Ascending aorta (tissue), 2 donors: ENCODE measurements around the gene TTC34. TPM values are rescaled to one million over a fixed set of nuclear protein-coding genes. Genes with fewer than 3 reads are reported as not detected.

Experiments
- DNase-seq, 2 donors: peaks; one replicate each; pipeline ENCODE4 v3.0.0-alpha.2; 2019; ENCODE audit warnings: low spot score in 2 of 2
- H3K27ac ChIP-seq, 2 donors: fragments of 200-600 bp; sonication (generic); one replicate each; pipeline ENCODE4 v1.5.1; 2016 to 2017; ENCODE audit warnings: mild to moderate bottlenecking in 1 of 2
- H3K27me3 ChIP-seq: fragments of 200-600 bp; sonication (generic); one replicate; pipeline ENCODE4 v1.5.1; 2017
- H3K36me3 ChIP-seq, 2 donors: fragments of 200-600 bp; sonication (generic); one replicate each; pipeline ENCODE4 v1.5.1; 2016
- H3K4me1 ChIP-seq, 2 donors: fragments of 200-600 bp; sonication (generic); one replicate each; pipeline ENCODE4 v1.5.1; 2016 to 2017; ENCODE audit warnings: mild to moderate bottlenecking in 1 of 2
- H3K4me3 ChIP-seq, 2 donors: fragments of 200-600 bp; sonication (generic); one replicate each; pipeline ENCODE4 v1.5.1; 2016 to 2017; ENCODE audit warnings: mild to moderate bottlenecking in 1 of 2
- H3K9me3 ChIP-seq, 2 donors: fragments of 200-600 bp; sonication (generic); one replicate each; pipeline ENCODE4 v1.5.1; 2016
- intact Hi-C: fragments of 100-400 bp; cut with DNase I; formaldehyde crosslinking; loops from one replicate; pipeline ENCODE4 v1.15.1; 2023
- total RNA-seq: library from RNA; depleted of rRNA; stranded (reverse); fragments of >200 nt; gene quantifications from one replicate; pipeline ENCODE4 v1.1.0, GENCODE V29; 2016
- TF ChIP-seq, protein P1 (sequence below), 3 experiments: fragments of 200-600 bp in 2 of 3; fragments of 450-650 bp in 1 of 3; sonication (generic) in 2 of 3; IDR thresholded peaks; one replicate each; pipeline ENCODE4 v1.5.1; 2016 to 2019; ENCODE audit warnings: antibody characterized with exemption in 3 of 3, mild to moderate bottlenecking in 1 of 3, moderate library complexity in 1 of 3

The TTC34 gene
- total RNA-seq, 1 donor from 2014 or later: 0.75 TPM

DNA sequence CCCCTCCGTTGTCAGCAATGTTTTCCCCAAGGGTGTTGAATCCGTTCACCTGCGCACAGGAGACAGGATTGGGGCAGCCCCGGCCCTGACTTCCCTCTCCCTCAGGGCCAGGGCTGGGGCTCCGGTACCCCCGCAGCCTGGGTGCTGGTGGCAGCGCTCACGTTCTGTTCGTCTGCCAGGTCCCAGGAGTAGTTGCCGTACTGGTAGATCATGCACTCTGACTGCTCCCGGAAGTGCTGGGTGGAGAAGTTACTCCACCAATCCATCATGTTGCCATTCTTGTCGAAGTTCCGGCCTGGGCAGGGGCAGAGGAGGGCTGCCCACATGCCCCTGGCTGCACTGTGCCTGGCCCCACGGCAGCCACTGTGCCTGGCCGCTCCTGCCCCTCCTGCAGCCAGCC, 208.8 kb downstream of the TTC34 start:
- H3K4me1 ChIP-seq: peaks cover 0 to 2% of the 10 kb centered on the region in 2 donors
- H3K9me3 ChIP-seq: no peaks in the 10 kb centered on the region
- no peak overlapping the region for H3K27ac ChIP-seq
- H3K27me3 ChIP-seq: no peaks in the 10 kb centered on the region
- H3K4me3 ChIP-seq: no peak overlapping the region
- no peak for DNase-seq
- H3K36me3 ChIP-seq: peaks cover 0 to 4% of the 10 kb centered on the region in 2 donors
- intact Hi-C loops: no loop called here
- TF ChIP-seq, protein P1, sequence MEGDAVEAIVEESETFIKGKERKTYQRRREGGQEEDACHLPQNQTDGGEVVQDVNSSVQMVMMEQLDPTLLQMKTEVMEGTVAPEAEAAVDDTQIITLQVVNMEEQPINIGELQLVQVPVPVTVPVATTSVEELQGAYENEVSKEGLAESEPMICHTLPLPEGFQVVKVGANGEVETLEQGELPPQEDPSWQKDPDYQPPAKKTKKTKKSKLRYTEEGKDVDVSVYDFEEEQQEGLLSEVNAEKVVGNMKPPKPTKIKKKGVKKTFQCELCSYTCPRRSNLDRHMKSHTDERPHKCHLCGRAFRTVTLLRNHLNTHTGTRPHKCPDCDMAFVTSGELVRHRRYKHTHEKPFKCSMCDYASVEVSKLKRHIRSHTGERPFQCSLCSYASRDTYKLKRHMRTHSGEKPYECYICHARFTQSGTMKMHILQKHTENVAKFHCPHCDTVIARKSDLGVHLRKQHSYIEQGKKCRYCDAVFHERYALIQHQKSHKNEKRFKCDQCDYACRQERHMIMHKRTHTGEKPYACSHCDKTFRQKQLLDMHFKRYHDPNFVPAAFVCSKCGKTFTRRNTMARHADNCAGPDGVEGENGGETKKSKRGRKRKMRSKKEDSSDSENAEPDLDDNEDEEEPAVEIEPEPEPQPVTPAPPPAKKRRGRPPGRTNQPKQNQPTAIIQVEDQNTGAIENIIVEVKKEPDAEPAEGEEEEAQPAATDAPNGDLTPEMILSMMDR (IDR thresholded peaks at IDR 0.05): no peak

DNA sequence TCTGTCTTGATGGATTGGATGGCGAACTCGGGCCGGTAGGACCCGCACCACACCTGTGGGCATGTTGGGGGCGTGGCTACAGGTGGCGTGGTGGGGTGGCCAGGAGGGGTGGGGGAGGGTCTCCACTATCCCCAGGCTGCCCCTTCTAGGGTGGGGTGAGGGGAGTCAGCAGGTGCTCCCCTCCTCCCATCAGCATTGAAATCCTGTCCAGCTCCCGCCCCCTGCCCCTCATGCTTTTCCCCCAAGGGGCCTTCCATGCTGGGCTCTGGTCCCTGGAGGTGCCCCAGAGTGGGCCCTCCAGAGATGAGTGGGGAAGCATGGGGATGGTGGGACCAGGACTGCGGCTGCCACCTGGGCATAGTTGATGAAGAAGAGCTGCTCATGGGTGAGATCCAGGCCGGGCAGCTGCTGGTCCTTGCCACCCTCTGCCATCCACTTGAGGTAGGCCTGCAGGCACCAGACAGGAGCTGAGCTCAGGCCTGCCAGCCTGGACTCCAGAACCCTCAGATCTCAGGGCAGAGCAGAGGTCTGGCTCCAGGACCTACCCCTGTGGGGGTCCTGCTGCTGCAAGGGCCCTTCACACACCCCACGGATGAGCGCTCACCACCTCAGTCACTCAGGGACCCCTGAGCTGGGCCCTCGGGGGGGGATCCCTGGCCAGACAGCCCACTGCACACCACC, 209.8 kb downstream of the TTC34 start:
- Histone ChIP-seq H3K4me3 (no peak overlapping the region), H3K4me1 (peaks cover 5 to 8% of the 10 kb centered on the region in 2 donors), H3K36me3 (peaks cover 0 to 4% of the 10 kb centered on the region in 2 donors), H3K27me3 (no peaks in the 10 kb centered on the region), H3K27ac (no peak overlapping the region), H3K9me3 (no peaks in the 10 kb centered on the region)
- intact Hi-C loops: no loop called here
- no peak for DNase-seq
- TF ChIP-seq, protein P1 (IDR thresholded peaks at IDR 0.05): no peak

DNA sequence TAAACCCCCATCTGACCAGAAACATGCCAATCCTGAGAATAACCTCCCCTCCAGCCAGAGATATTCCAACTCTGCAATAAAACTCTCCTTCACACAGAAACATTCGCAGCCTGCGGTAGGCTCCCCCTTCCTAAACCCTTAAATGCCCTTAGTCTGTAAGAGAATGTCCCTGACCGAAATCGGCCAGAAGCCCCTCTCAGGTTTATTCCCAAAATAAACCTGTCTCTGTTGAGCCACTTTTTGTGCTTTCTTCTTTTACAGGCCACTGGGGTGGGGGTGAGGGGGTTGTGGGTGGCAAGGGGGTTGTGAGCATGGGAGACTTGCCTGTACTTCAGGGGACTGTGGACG, 210.3 kb downstream of the TTC34 start:
- intact Hi-C loops: no loop called here
- Histone ChIP-seq H3K4me1 (peaks cover 5 to 8% of the 10 kb centered on the region in 2 donors), H3K27me3 (no peaks in the 10 kb centered on the region), H3K4me3 (no peak overlapping the region), H3K9me3 (no peaks in the 10 kb centered on the region), H3K27ac (no peak overlapping the region), H3K36me3 (peaks cover 0 to 4% of the 10 kb centered on the region in 2 donors)
- TF ChIP-seq, protein P1 (IDR thresholded peaks at IDR 0.05): no peak
- no peak for DNase-seq

DNA sequence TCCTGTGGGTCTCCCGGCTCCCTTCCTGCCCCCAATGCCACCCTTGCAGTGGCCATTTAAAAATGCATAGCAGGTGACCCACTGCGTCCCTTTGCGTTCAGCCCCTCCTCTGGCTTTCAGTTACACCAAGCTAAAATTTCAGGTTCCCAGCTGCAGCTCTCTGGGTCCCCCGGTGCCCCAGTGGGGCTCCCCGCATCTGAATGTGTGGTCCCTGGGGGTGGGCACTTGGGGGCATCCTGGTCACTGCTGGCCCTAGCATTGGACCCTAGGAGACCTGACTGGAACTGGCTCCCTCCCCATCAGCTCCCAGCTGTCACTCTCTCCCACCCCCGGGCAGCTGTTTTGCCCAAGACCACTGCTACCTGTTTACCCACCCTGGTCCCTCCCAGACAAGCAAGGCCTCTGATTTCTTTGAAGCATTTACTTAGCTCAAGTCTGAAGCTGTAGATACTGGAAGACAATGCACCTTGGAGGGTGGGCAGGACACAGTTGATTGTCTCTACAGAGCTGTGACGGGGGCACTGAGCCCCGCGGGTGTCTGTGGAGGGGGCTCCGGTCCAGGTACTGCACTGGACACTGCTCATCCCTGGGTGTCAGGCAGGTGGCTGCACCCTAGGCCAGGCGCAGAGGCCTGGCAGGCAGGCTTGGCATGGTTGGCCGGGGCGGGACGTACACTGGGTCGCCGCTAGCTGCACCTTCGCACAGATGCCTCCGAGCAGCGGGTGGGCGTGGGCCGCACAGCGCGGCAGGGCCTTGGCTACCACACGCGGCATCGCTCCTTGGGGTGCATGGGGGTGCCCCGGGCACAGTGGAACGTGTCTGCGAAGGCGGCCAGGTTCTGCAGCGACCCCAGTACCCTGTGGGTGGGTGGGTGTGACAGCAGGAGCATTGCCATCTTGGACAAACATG, 211.0 kb downstream of the TTC34 start:
- H3K27ac ChIP-seq: no peak overlapping the region
- no peak for DNase-seq
- no peaks in the 10 kb centered on the region for H3K9me3 ChIP-seq
- TF ChIP-seq, protein P1 (IDR thresholded peaks at IDR 0.05): no peak
- intact Hi-C loops: no loop called here
- no peaks in the 10 kb centered on the region for H3K27me3 ChIP-seq
- H3K4me3 ChIP-seq: no peak overlapping the region
- peaks cover 0 to 4% of the 10 kb centered on the region in 2 donors for H3K36me3 ChIP-seq
- H3K4me1 ChIP-seq: peaks cover 5 to 8% of the 10 kb centered on the region in 2 donors

DNA sequence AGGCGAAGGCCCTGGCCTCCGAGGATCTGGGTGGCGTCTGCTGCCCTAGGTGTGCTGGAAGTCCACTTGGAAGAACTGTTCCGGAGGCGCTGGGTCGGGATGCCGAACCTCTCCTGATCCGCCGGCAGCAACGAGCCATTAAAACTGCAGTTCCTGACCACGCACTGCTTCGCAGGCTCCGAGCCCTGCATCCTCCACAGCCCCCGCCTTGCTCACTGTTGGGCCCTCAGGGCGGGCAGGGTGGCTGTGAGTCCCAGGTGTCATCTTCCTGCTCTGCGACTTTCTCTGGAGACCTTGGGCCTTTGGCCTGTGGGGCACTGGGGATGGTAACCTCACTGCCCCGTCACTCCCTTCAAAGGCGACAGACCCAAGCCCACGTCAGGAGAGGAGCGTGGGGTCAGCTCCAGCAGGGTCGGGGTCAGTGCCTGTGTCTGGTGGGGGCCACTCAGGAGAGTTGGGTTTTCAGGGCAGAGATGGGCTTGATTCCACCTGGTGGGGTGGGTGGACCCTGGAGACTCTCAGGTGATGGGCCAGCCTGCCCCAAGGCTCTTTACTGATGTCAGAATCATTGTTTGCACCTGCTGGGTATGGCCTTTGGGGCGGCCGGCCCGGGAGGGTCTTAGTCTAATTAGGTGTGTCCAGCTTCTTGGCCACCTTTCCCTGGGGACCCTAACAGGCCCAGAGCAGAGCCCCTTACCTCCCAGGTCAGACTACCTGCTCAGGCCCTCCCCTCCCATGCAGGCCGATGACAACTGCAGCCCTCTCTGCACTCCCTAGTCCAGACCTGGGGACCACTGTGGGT, 211.9 kb downstream of the TTC34 start:
- intact Hi-C loops: loop anchor here (5.0 to 10.0 kb wide), 3 partner anchors 397 to 1313 kb away; partner anchors contain the start of genes C1orf174, FAAP20 and TPRG1L
- peaks cover 0 to 4% of the 10 kb centered on the region in 2 donors for H3K36me3 ChIP-seq
- no peaks in the 10 kb centered on the region for H3K9me3 ChIP-seq
- H3K27me3 ChIP-seq: no peaks in the 10 kb centered on the region
- peaks cover 13 to 14% of the 10 kb centered on the region in 2 donors for H3K4me1 ChIP-seq
- no peak for DNase-seq
- H3K4me3 ChIP-seq: no peak overlapping the region
- TF ChIP-seq, protein P1 (IDR thresholded peaks at IDR 0.05): no peak
- H3K27ac ChIP-seq: no peak overlapping the region
